ENCODE data around the gene PTGR3.

PTGR3 gene

DNA sequence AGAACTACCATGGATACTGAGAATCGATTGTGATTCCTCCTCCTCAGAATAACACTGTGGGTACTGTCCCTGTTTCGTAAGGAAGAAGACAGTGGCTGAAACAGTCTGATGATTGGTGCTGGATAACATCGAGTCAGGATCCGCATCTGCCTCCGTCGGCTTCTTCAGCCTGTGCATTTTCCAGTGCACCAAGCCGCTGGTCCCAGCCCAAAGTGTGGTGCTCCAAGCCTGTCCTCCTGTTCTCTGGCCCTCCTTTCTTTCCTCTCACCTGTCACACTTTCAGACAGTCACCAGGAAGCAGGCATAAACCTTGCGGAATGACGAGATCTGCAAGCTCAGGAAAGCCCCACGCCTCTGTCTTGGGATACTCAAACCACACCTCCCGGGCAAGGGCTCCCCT, 30.6 kb downstream of the PTGR3 start:
- Histone ChIP-seq H3K4me1 (ENCODE audit: insufficient read depth, low read length, severe bottlenecking) (no peaks in the 10 kb centered on the region), H3K27ac (ENCODE audit: low read depth, low read length, poor library complexity, severe bottlenecking) (no peak overlapping the region), H4K20me1 (ENCODE audit: insufficient read depth, low read length) (no peaks in the 10 kb centered on the region), H3K9me2 (ENCODE audit: low read depth, low read length) (no peaks in the 10 kb centered on the region), H3K9me3 (ENCODE audit: low read length) (no peaks in the 10 kb centered on the region), H3K9ac (ENCODE audit: low read length) (no peak overlapping the region), H3K4me2 (ENCODE audit: low read length) (no peak overlapping the region), H3K36me3 (ENCODE audit: insufficient read depth, low read length) (no peaks in the 10 kb centered on the region), H3K79me2 (ENCODE audit: insufficient read depth, low read length) (no peaks in the 10 kb centered on the region), H2AFZ (ENCODE audit: low read length) (no peak overlapping the region), H3F3A (ENCODE audit: insufficient read depth, low read length) (no peaks in the 10 kb centered on the region), H3K27me3 (ENCODE audit: insufficient read depth, low read length) (no peaks in the 10 kb centered on the region), H3K4me3 (ENCODE audit: low read depth, low read length, poor library complexity, severe bottlenecking) (no peak overlapping the region)
- TF ChIP-seq CTCF (IDR thresholded peaks at IDR 0.05; ENCODE audit: low read length): no peak
- no peak for TF ChIP-seq EZH2 (IDR thresholded peaks at IDR 0.05; ENCODE audit: borderline replicate concordance, low read length)

DNA sequence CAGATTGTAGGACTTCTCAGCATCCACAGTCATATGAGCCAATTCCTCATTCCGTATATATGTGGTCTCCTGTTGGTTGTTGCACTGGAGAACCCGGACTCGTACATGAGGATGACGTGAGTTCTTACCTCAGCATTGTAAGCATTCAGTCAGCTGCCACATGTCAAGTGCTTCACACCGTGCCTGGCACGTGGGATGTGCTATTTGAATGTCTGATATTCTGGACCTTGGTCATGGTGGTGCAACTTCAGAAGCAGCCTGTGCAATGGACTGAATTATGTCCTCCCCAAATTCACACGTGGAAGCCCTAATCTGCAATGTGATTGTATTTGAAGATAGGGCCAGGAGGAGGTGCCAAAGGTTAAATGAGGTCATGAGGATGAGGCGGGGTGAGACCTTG, 32.1 kb downstream of the PTGR3 start:
- Histone ChIP-seq H3K4me1 (ENCODE audit: insufficient read depth, low read length, severe bottlenecking) (no peaks in the 10 kb centered on the region), H3K9me2 (ENCODE audit: low read depth, low read length) (no peaks in the 10 kb centered on the region), H3F3A (ENCODE audit: insufficient read depth, low read length) (no peaks in the 10 kb centered on the region), H3K79me2 (ENCODE audit: insufficient read depth, low read length) (no peaks in the 10 kb centered on the region), H3K36me3 (ENCODE audit: insufficient read depth, low read length) (no peaks in the 10 kb centered on the region), H3K9ac (ENCODE audit: low read length) (no peak overlapping the region), H4K20me1 (ENCODE audit: insufficient read depth, low read length) (no peaks in the 10 kb centered on the region), H2AFZ (ENCODE audit: low read length) (no peak overlapping the region), H3K4me2 (ENCODE audit: low read length) (no peak overlapping the region), H3K27ac (ENCODE audit: low read depth, low read length, poor library complexity, severe bottlenecking) (no peak overlapping the region), H3K27me3 (ENCODE audit: insufficient read depth, low read length) (no peaks in the 10 kb centered on the region), H3K9me3 (ENCODE audit: low read length) (no peaks in the 10 kb centered on the region), H3K4me3 (ENCODE audit: low read depth, low read length, poor library complexity, severe bottlenecking) (no peak overlapping the region)
- TF ChIP-seq CTCF (IDR thresholded peaks at IDR 0.05; ENCODE audit: low read length): no peak
- TF ChIP-seq EZH2 (IDR thresholded peaks at IDR 0.05; ENCODE audit: borderline replicate concordance, low read length): no peak

- no peaks in the 10 kb centered on the region for H3K9me2 ChIP-seq (ENCODE audit: low read depth, low read length)
- no peak overlapping the region for H3K4me3 ChIP-seq (ENCODE audit: low read depth, low read length, poor library complexity, severe bottlenecking)
- H3K9me3 ChIP-seq (ENCODE audit: low read length): no peaks in the 10 kb centered on the region
- H3F3A ChIP-seq (ENCODE audit: insufficient read depth, low read length): no peaks in the 10 kb centered on the region
- no peaks in the 10 kb centered on the region for H3K4me1 ChIP-seq (ENCODE audit: insufficient read depth, low read length, severe bottlenecking)
- no peak for TF ChIP-seq EZH2 (IDR thresholded peaks at IDR 0.05; ENCODE audit: borderline replicate concordance, low read length)
- H3K36me3 ChIP-seq (ENCODE audit: insufficient read depth, low read length): no peaks in the 10 kb centered on the region
- H3K27ac ChIP-seq (ENCODE audit: low read depth, low read length, poor library complexity, severe bottlenecking): no peak overlapping the region
- no peaks in the 10 kb centered on the region for H3K27me3 ChIP-seq (ENCODE audit: insufficient read depth, low read length)
- H3K79me2 ChIP-seq (ENCODE audit: insufficient read depth, low read length): no peaks in the 10 kb centered on the region
- no peak overlapping the region for H2AFZ ChIP-seq (ENCODE audit: low read length)
- no peak overlapping the region for H3K9ac ChIP-seq (ENCODE audit: low read length)
- H3K4me2 ChIP-seq (ENCODE audit: low read length): no peak overlapping the region
- no peaks in the 10 kb centered on the region for H4K20me1 ChIP-seq (ENCODE audit: insufficient read depth, low read length)
Observed at GRCh38 chr18:75173738-75174137, 35.2 kb downstream of the PTGR3 start.

DNA sequence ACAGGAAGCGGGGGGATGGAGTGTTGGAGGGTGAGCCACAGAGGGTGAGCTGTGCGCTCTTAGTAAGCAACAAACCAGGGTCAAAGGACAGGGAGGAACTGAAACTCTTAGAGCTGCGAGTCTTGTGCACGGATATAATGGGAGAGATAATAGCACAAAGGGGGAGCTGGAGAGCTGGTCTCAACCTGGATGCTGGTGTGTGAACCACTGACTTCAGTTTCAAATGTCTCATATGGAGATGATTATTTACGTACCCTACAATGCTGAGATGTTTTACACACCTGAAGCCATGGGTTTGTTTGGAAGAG, 35.9 kb downstream of the PTGR3 start:
- H2AFZ ChIP-seq (ENCODE audit: low read length): no peak overlapping the region
- TF ChIP-seq EZH2 (IDR thresholded peaks at IDR 0.05; ENCODE audit: borderline replicate concordance, low read length) (no peak), CTCF (IDR thresholded peaks at IDR 0.05; ENCODE audit: low read length) (peak; percentile 35)
- no peak overlapping the region for H3K9ac ChIP-seq (ENCODE audit: low read length)
- no peaks in the 10 kb centered on the region for H3K27me3 ChIP-seq (ENCODE audit: insufficient read depth, low read length)
- no peaks in the 10 kb centered on the region for H3K9me3 ChIP-seq (ENCODE audit: low read length)
- H4K20me1 ChIP-seq (ENCODE audit: insufficient read depth, low read length): no peaks in the 10 kb centered on the region
- no peaks in the 10 kb centered on the region for H3F3A ChIP-seq (ENCODE audit: insufficient read depth, low read length)
- H3K27ac ChIP-seq (ENCODE audit: low read depth, low read length, poor library complexity, severe bottlenecking): no peak overlapping the region
- H3K9me2 ChIP-seq (ENCODE audit: low read depth, low read length): no peaks in the 10 kb centered on the region
- no peak overlapping the region for H3K4me2 ChIP-seq (ENCODE audit: low read length)
- H3K4me3 ChIP-seq (ENCODE audit: low read depth, low read length, poor library complexity, severe bottlenecking): no peak overlapping the region
- no peaks in the 10 kb centered on the region for H3K79me2 ChIP-seq (ENCODE audit: insufficient read depth, low read length)
- H3K4me1 ChIP-seq (ENCODE audit: insufficient read depth, low read length, severe bottlenecking): no peaks in the 10 kb centered on the region
- H3K36me3 ChIP-seq (ENCODE audit: insufficient read depth, low read length): no peaks in the 10 kb centered on the region

Measured in OCI-LY1 (cell line).